Stimulated activated CD4-positive, alpha-beta T cell treated with anti-CD3 and anti-CD28 coated beads, Interleukin-2, amount 100 ng/mL, for 24 hours (primary cell): ENCODE results near the gene PARVG.
A peak's percentile ranks its signal among the peaks of the same experiment; 100 is the strongest.

Experiments
- DNase-seq, 2 donors: peaks; one replicate each; pipeline ENCODE4 v3.0.0-alpha.2; 2020

Gene PARVG

GRCh38 chr22:44157916-44158618, 22.7 kb upstream of the PARVG start:
- DNase-seq, result no peak

GRCh38 chr22:44158816-44159215, 21.9 kb upstream of the PARVG start:
- no peak for DNase-seq

GRCh38 chr22:44159221-44159620, 21.5 kb upstream of the PARVG start:
- DNase-seq, result no peak

- no peak for DNase-seq
These were observed 20.9 kb upstream of the PARVG start for GRCh38 chr22:44159811-44160210.

GRCh38 chr22:44160421-44160820, 20.3 kb upstream of the PARVG start:
- DNase-seq, result no peak

- DNase-seq, result no peak
These were observed 19.1 kb upstream of the PARVG start for GRCh38 chr22:44161673-44162072.

- no peak for DNase-seq
These were observed 17.8 kb upstream of the PARVG start for GRCh38 chr22:44162960-44163359.

GRCh38 chr22:44163536-44163935, 17.2 kb upstream of the PARVG start:
- DNase-seq, result no peak

- DNase-seq, result no peak
These were observed 16.7 kb upstream of the PARVG start for GRCh38 chr22:44164031-44164430.

GRCh38 chr22:44165286-44165874, 15.3 kb upstream of the PARVG start:
- no peak for DNase-seq

- DNase-seq, result no peak
These were observed 14.0 kb upstream of the PARVG start for GRCh38 chr22:44166498-44167276.

GRCh38 chr22:44167501-44167900, 13.2 kb upstream of the PARVG start:
- no peak for DNase-seq

- DNase-seq, result no peak
These were observed 12.5 kb upstream of the PARVG start for GRCh38 chr22:44168206-44168605.

- no peak for DNase-seq
These were observed 10.3 kb upstream of the PARVG start for GRCh38 chr22:44170470-44170869.

- no peak for DNase-seq
These were observed 9.2 kb upstream of the PARVG start for GRCh38 chr22:44171561-44171960.

- no peak for DNase-seq
These were observed 8.2 kb upstream of the PARVG start for GRCh38 chr22:44172370-44173108.

GRCh38 chr22:44173154-44173553, 7.6 kb upstream of the PARVG start:
- DNase-seq, result no peak

- DNase-seq, result no peak
These were observed 5.0 kb upstream of the PARVG start for GRCh38 chr22:44175676-44176075.

- no peak for DNase-seq
These were observed 1.3 kb upstream of the PARVG start for GRCh38 chr22:44179196-44179988.

GRCh38 chr22:44179989-44180705, 578 bp upstream of the PARVG start:
- no peak for DNase-seq

GRCh38 chr22:44181033-44181911, 547 bp downstream of the PARVG start:
- peak; percentile 66 to 68 for DNase-seq
